HFFc6 (cell line): ENCODE results near the gene HYAL1. TPM values are rescaled to one million over a fixed set of nuclear protein-coding genes. Genes with fewer than 3 reads are reported as not detected.
A peak's percentile ranks its signal among the peaks of the same experiment; 100 is the strongest.
"Not testable (repeated sequence)": the region's sequence is repeated elsewhere in the genome, so short reads cannot be mapped to it uniquely, and the experiment has no call there.

Experiments
- DNase-seq: peaks from one replicate; pipeline ENCODE4 v3.0.0-alpha.2; 2018
- H3K27ac Mint-ChIP-seq: 2 replicates; pipeline ENCODE4 v1.8.0; 2020; ENCODE audit warnings: mild to moderate bottlenecking, mixed read lengths
- H3K27me3 Mint-ChIP-seq: 2 replicates; pipeline ENCODE4 v1.8.0; 2021; ENCODE audit warnings: mild to moderate bottlenecking, moderate library complexity, mixed read lengths; ENCODE audit not compliant: insufficient read depth
- H3K36me3 Mint-ChIP-seq: 2 replicates; pipeline ENCODE4 v1.8.0; 2021; ENCODE audit warnings: low read depth, mixed read lengths
- H3K4me1 Mint-ChIP-seq: 2 replicates; pipeline ENCODE4 v1.8.0; 2020; ENCODE audit warnings: low read depth, mixed read lengths
- H3K4me3 Mint-ChIP-seq: 2 replicates; pipeline ENCODE4 v1.8.0; 2020; ENCODE audit warnings: mild to moderate bottlenecking, moderate library complexity, mixed read lengths
- H3K9me3 Mint-ChIP-seq: 2 replicates; pipeline ENCODE4 v1.8.0; 2020; ENCODE audit warnings: mild to moderate bottlenecking, mixed read lengths
- CTCF ChIP-seq: fragments of 200-600 bp; sonication (generic); IDR thresholded peaks from 2 replicates; pipeline ENCODE4 v1.5.0; 2021; ENCODE audit warnings: antibody characterized with exemption, mild to moderate bottlenecking
- total RNA-seq, 6 experiments: library from RNA; stranded (reverse); fragmentation: NEBNext Ultra II Directional; extraction: Animal tissue kit (Norgen Biotek cat#: 25700); gene quantifications; 2 replicates in 1 of 6; 3 replicates in 5 of 6; pipeline ENCODE4 v1.2.3, GENCODE V29; 2021

Gene HYAL1
- total RNA-seq, 6 experiments from 2014 or later = 0.19 to 0.38 (median 0.23) TPM; not detected in 1

GRCh38 chr3:50263478-50264382 lies 39.6 kb downstream of the HYAL1 start:
- no peak for DNase-seq
- peaks cover 12% of the 10 kb centered on the region for H3K27me3 Mint-ChIP-seq
- peak overlapping the region; percentile 12; the same call in 1 of the 2 replicates for H3K4me3 Mint-ChIP-seq
- H3K36me3 Mint-ChIP-seq = no peaks in the 10 kb centered on the region
- H3K9me3 Mint-ChIP-seq = no peaks in the 10 kb centered on the region
- H3K27ac Mint-ChIP-seq = peak overlapping the region; percentile 90
- TF ChIP-seq CTCF = no peak
- peaks cover 52% of the 10 kb centered on the region for H3K4me1 Mint-ChIP-seq

GRCh38 chr3:50262778-50263177 lies 40.6 kb downstream of the HYAL1 start:
- H3K27me3 Mint-ChIP-seq = peaks cover 8% of the 10 kb centered on the region
- H3K4me1 Mint-ChIP-seq = peaks cover 43% of the 10 kb centered on the region
- H3K36me3 Mint-ChIP-seq = no peaks in the 10 kb centered on the region
- DNase-seq = no peak
- peak overlapping the region; percentile 90 for H3K27ac Mint-ChIP-seq
- no peak overlapping the region for H3K4me3 Mint-ChIP-seq
- H3K9me3 Mint-ChIP-seq = no peaks in the 10 kb centered on the region
- no peak for TF ChIP-seq CTCF

GRCh38 chr3:50262200-50262599 lies 41.2 kb downstream of the HYAL1 start:
- H3K27me3 Mint-ChIP-seq, H3K4me3 Mint-ChIP-seq, H3K9me3 Mint-ChIP-seq, DNase-seq, H3K36me3 Mint-ChIP-seq: not testable (repeated sequence)
- peaks cover 37% of the 10 kb centered on the region for H3K4me1 Mint-ChIP-seq
- peak overlapping the region; percentile 90 for H3K27ac Mint-ChIP-seq

GRCh38 chr3:50261505-50261904 lies 41.9 kb downstream of the HYAL1 start:
- Mint-ChIP-seq H3K9me3 (no peaks in the 10 kb centered on the region), H3K36me3 (peaks cover 5% of the 10 kb centered on the region), H3K4me3 (no peak overlapping the region), H3K27ac (peak overlapping the region; percentile 54), H3K27me3 (peaks cover 7% of the 10 kb centered on the region), H3K4me1 (peaks cover 37% of the 10 kb centered on the region)
- no peak for TF ChIP-seq CTCF
- DNase-seq = no peak

GRCh38 chr3:50260942-50261441 lies 42.4 kb downstream of the HYAL1 start:
- H3K9me3 Mint-ChIP-seq = no peaks in the 10 kb centered on the region
- peaks cover 35% of the 10 kb centered on the region for H3K4me1 Mint-ChIP-seq
- no peak for DNase-seq
- H3K27ac Mint-ChIP-seq = peak overlapping the region; percentile 54
- no peak for TF ChIP-seq CTCF
- H3K27me3 Mint-ChIP-seq = peaks cover 6% of the 10 kb centered on the region
- H3K36me3 Mint-ChIP-seq = peaks cover 5% of the 10 kb centered on the region
- H3K4me3 Mint-ChIP-seq = no peak overlapping the region
